BLaER1 treated with 17β-estradiol and CSF1 and Interleukin-3, amounts not matched to agents 10 nM and 100 nM (cell line): ENCODE results near the gene SLC45A3.

Experiments used
- H3K27ac ChIP-seq, 11 experiments: shearing (Covaris generic); formaldehyde crosslinking; 2 replicates each; pipeline ENCODE4 v1.8.1; 2022
- H3K27me3 ChIP-seq, 11 experiments: shearing (Covaris generic); formaldehyde crosslinking; 2 replicates each; pipeline ENCODE4 v1.8.1; 2022
- H3K36me3 ChIP-seq, 11 experiments: shearing (Covaris generic); formaldehyde crosslinking; 2 replicates each; pipeline ENCODE4 v1.8.1; 2022
- H3K4me1 ChIP-seq, 10 experiments: shearing (Covaris generic); formaldehyde crosslinking; 2 replicates each; pipeline ENCODE4 v1.8.1; 2022
- H3K4me2 ChIP-seq, 11 experiments: shearing (Covaris generic); formaldehyde crosslinking; 2 replicates each; pipeline ENCODE4 v1.8.1; 2022
- H3K4me3 ChIP-seq, 10 experiments: shearing (Covaris generic); formaldehyde crosslinking; 2 replicates each; pipeline ENCODE4 v1.8.1; 2022
- H3K9ac ChIP-seq, 11 experiments: shearing (Covaris generic); formaldehyde crosslinking; 2 replicates each; pipeline ENCODE4 v1.8.1; 2022
- H3K9me3 ChIP-seq, 11 experiments: shearing (Covaris generic); formaldehyde crosslinking; replicated peaks in 1 of 11; 2 replicates each; pipeline ENCODE4 v1.8.1; 2022
- H4K20me1 ChIP-seq, 11 experiments: shearing (Covaris generic); formaldehyde crosslinking; 2 replicates each; pipeline ENCODE4 v1.8.1; 2022
- Cebpa-rat ChIP-seq, 11 experiments: shearing (Covaris generic); IDR thresholded peaks; 2 replicates each; pipeline ENCODE4 v1.8.1; 2022

Gene SLC45A3

DNA sequence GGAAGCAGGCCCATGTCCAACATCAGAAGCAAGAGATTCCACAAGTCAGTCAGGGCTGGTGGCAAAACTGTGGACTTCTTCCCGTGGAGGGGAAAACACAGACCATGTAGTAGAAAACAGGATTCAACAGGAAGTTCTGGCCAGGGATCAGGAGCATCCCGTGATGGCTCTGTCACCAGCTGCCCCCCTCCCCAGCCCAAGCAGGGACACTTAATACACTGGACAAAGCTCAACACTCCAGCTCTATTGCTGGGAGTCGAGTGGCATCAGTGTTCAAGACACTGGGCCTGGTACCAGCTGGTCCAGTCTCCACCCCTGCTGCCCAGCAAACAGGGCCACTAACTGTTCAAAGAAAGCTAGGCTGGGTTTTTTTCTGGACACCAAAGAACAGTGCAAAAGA is 3.7 kb downstream of the SLC45A3 start:
- no peak overlapping the region for H3K4me3 ChIP-seq
- no peak overlapping the region for H3K9ac ChIP-seq
- H3K36me3 ChIP-seq = no peaks in the 10 kb centered on the region
- H3K27ac ChIP-seq = no peak overlapping the region
- no peaks in the 10 kb centered on the region for H3K9me3 ChIP-seq
- peak overlapping the region in 9 of 11 experiments; percentile 13 to 99 (median 96); a peak in 14 of 22 replicates for H3K4me2 ChIP-seq
- peaks cover 34 to 61% (median 42%) of the 10 kb centered on the region in 10 experiments for H3K4me1 ChIP-seq
- TF ChIP-seq Cebpa-rat (IDR thresholded peaks at IDR 0.05) = no peak
- H3K27me3 ChIP-seq = peaks cover 0 to 5% (median 0%) of the 10 kb centered on the region in 11 experiments; a peak in 3 of 22 replicates
- peaks cover 0 to 20% (median 0%) of the 10 kb centered on the region in 11 experiments; a peak in 5 of 22 replicates for H4K20me1 ChIP-seq

DNA sequence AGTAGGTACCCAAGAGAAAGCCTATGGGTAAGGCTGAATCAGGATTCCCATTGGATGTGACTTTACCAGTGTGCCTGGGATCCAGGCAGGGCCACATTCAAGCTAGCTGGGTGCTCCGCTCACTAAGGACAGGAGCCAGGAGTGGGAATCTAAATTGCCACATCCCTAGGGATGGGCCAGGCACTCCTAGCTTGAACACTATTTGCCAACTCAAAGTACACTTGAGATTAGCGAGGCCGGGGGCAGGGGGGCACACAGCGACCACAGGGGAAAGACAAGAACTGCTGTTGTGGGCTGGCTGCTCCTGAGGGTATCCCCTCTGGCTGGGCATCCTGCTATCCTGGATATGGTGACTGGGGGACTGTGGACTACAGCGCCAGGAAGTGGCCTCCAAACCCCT is 4.3 kb downstream of the SLC45A3 start:
- Histone ChIP-seq H3K36me3 (no peaks in the 10 kb centered on the region), H3K4me3 (no peak overlapping the region), H3K27ac (no peak overlapping the region), H3K4me1 (peaks cover 40 to 66% (median 47%) of the 10 kb centered on the region in 10 experiments), H3K4me2 (0 out of 22 replicates have a peak overlapping the region, but pooled peaks of 3 of the 11 experiments have one; percentile 9 to 96 (median 94)), H3K9ac (no peak overlapping the region), H4K20me1 (peaks cover 0 to 20% (median 0%) of the 10 kb centered on the region in 11 experiments; a peak in 6 of 22 replicates), H3K27me3 (peaks cover 0 to 5% (median 0%) of the 10 kb centered on the region in 11 experiments; a peak in 2 of 22 replicates), H3K9me3 (no peaks in the 10 kb centered on the region)
- no peak for TF ChIP-seq Cebpa-rat (IDR thresholded peaks at IDR 0.05)

DNA sequence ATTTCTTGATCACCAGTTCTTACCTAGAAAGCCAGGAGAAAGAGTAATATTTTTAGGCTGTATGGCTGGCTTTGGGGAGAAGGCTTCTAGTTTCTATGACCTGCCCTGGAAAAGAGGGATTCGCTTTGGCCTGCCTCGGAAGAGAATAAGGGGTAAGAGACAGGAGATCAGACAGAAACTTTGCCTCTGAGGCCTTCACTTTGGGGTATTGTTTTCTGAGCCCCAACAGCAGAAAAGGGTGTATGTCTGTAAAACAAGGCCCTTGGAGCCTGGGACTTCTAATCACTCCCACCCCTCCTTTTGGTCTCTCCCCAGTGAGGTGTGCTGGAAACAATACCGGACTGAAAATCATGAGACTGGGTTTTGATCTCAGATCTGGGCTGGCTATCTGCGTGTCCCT is 5.1 kb downstream of the SLC45A3 start:
- Histone ChIP-seq H3K9ac (no peak overlapping the region), H3K9me3 (no peaks in the 10 kb centered on the region), H3K4me2 (0 out of 22 replicates have a peak overlapping the region, but pooled peaks of 3 of the 11 experiments have one; percentile 3 to 18 (median 13)), H4K20me1 (peaks cover 0 to 20% (median 0%) of the 10 kb centered on the region in 11 experiments; a peak in 7 of 22 replicates), H3K4me3 (no peak overlapping the region), H3K27me3 (no peaks in the 10 kb centered on the region), H3K36me3 (no peaks in the 10 kb centered on the region), H3K4me1 (peaks cover 47 to 69% (median 51%) of the 10 kb centered on the region in 10 experiments), H3K27ac (no peak overlapping the region)
- no peak for TF ChIP-seq Cebpa-rat (IDR thresholded peaks at IDR 0.05)

DNA sequence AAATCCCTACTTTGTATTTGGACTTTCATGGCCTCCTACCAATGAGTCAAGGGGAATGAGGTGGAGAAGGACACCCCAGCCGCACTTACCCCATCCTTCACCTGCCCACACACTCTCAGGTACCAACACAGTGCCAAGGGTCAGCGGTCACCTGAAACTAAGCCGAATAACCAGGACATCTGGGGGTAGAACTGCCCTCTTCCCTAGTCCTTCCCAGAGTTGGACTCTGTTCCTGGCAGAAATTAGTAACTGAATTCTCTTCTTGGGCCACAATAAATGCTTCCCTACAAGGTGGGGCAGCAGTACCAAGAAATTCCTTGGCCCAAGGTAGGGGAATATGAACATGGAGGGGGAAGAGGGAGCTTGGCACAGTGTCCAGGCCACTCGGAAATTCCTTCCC is 7.3 kb downstream of the SLC45A3 start:
- Histone ChIP-seq H3K4me3 (no peak overlapping the region), H3K27me3 (no peaks in the 10 kb centered on the region), H3K9ac (no peak overlapping the region), H4K20me1 (peaks cover 0 to 32% (median 0%) of the 10 kb centered on the region in 11 experiments; a peak in 7 of 22 replicates), H3K9me3 (no peaks in the 10 kb centered on the region), H3K4me2 (no peak overlapping the region), H3K4me1 (peaks cover 50 to 74% (median 56%) of the 10 kb centered on the region in 10 experiments), H3K36me3 (no peaks in the 10 kb centered on the region), H3K27ac (no peak overlapping the region)
- TF ChIP-seq Cebpa-rat (IDR thresholded peaks at IDR 0.05) = no peak

DNA sequence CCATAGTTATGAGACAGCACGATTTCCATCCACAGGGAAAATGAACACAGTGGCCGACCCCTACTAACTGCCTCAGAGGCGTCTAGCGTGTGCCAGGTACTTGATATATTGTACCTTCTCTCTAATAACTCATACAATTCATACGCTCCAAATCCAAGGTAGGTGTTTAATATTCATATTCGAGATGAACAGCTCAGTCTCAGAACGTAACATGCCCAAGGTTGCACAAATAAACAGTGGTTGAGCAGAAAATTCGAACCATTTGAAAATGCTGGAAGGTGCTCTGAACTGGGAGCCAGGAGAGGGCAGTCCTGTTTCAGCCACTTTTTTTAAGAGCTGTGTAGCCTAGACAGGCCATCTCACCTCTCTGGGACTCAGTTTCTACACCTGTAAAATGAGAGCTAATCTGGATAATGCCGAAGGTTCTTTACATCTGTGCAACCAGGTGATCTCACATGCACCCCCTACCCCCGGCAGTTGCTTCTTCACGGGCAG is 7.9 kb downstream of the SLC45A3 start:
- Histone ChIP-seq H3K4me1 (peaks cover 44 to 70% (median 54%) of the 10 kb centered on the region in 10 experiments), H3K27me3 (no peaks in the 10 kb centered on the region), H3K4me3 (no peak overlapping the region), H3K9me3 (no peaks in the 10 kb centered on the region), H4K20me1 (peaks cover 0 to 36% (median 0%) of the 10 kb centered on the region in 11 experiments; a peak in 7 of 22 replicates), H3K9ac (no peak overlapping the region), H3K27ac (no peak overlapping the region), H3K36me3 (no peaks in the 10 kb centered on the region), H3K4me2 (peak overlapping the region in 5 of 11 experiments; percentile 3 to 92 (median 19); a peak in 4 of 22 replicates)
- TF ChIP-seq Cebpa-rat (IDR thresholded peaks at IDR 0.05) = no peak

DNA sequence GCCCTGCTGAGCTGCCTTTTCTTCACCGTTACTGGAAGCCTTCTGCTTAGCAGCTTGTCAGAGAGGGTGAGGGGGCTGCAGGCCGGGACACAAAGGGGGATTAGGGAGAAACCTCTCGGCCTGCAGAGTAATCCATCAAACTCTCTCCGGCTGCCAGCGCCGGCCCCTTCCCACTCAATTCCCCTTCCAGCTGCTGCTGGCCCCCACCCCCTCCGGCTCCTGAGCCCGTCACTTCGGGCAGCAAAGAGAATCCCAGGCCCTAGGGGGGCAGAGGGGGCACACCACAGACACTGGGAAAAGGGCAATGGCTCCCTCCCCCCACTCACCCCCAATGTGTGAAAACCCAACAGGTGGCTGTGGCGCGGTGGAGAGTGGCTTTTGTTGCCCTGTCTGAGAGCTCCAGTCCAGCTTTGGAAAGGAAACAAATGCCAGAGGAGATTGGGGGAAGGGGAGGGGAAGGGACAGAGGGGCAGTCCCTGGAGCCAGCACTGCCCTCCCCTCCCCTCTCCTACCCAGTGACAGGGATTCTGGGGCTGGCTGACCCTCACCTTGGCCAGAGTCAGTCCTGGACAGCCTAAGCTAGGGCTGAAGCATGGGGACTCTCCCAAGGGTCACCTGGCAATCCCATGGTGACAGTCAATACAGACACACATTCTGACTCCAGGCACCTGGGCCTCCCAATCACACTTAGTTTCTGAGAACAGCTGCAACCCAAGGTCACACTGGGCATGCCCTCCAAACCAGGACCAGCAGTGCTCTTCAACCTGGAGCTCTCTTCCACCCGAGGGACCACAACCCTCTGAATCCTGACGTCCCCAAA is 9.5 kb downstream of the SLC45A3 start:
- Histone ChIP-seq H3K9ac (no peak overlapping the region; a peak in 1 of 22 replicates), H3K4me3 (no peak overlapping the region), H3K4me1 (peaks cover 50 to 70% (median 58%) of the 10 kb centered on the region in 10 experiments), H3K4me2 (peak overlapping the region in 10 of 11 experiments; percentile 26 to 92 (median 75); a peak in 17 of 22 replicates), H3K27me3 (no peaks in the 10 kb centered on the region), H4K20me1 (peaks cover 0 to 44% (median 0%) of the 10 kb centered on the region in 11 experiments; a peak in 8 of 22 replicates), H3K36me3 (no peaks in the 10 kb centered on the region), H3K27ac (no peak overlapping the region), H3K9me3 (no peaks in the 10 kb centered on the region)
- TF ChIP-seq Cebpa-rat (IDR thresholded peaks at IDR 0.05) = no peak

DNA sequence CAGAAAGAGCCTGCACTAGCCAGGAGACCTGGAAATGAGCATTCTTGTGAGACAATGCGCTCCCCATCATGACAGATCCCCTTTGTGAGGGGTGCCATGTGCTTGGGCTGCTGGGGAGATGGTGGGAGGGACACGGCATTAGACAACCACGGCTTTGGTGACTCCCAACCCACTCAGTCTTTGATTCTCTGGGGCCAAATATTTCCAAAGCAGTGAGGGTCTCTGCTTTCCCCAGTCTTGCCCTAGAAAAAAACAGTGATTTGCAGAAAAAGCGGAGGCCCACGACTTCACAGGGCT is 10.2 kb downstream of the SLC45A3 start:
- H3K27me3 ChIP-seq = no peaks in the 10 kb centered on the region
- peak overlapping the region in 1 of 11 experiments; percentile 27; a peak in 1 of 22 replicates for H3K9ac ChIP-seq
- H3K36me3 ChIP-seq = no peaks in the 10 kb centered on the region
- H3K4me3 ChIP-seq = no peak overlapping the region
- TF ChIP-seq Cebpa-rat (IDR thresholded peaks at IDR 0.05) = no peak
- peaks cover 57 to 71% (median 65%) of the 10 kb centered on the region in 10 experiments for H3K4me1 ChIP-seq
- H4K20me1 ChIP-seq = peaks cover 0 to 42% (median 0%) of the 10 kb centered on the region in 11 experiments; a peak in 8 of 22 replicates
- H3K4me2 ChIP-seq = peak overlapping the region; percentile 57 to 92 (median 75); a peak in 19 of 22 replicates
- no peak overlapping the region; a peak in 1 of 22 replicates for H3K27ac ChIP-seq
- H3K9me3 ChIP-seq = no peaks in the 10 kb centered on the region

DNA sequence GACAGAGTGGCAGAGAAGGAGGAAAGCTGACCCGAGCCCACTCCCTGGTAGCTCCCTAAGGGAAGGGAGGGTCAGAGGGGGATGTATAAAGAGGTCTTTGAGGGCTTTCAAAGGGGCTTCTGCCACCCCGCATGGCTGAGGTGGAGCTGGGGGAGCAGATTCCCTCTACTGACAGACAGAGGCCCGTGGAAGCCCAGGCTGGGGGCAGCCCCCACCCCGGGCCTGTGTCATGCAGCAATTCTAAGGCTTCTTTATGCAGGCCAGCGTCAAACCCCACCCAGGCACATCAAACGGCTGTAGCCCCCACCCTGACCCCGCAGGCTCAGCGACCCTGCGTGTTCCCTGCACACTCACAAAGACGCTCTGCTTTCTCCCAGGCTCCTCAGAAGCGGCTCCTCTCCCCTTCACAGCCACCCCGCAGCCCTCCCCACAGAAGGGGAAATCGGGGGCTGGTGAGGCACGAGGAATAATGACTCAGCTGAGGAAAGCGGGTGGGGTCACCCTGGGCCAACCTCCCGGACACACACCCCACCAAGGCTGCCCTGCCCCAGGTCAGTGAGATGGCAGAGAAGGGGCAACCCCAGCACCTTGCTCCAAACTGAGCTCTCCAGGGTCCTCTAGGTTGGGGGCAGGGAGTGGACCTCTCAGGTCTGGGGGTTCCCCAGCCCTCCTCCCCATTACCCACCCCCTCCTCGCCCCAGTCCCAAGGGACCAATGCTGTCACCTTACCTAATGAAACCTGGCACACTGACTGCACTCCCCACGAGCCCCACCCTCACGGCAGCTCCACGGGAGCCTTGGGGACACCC is 10.8 kb downstream of the SLC45A3 start:
- TF ChIP-seq Cebpa-rat (IDR thresholded peaks at IDR 0.05) = no peak
- peak overlapping the region in 5 of 11 experiments; percentile 29 to 58 (median 39); a peak in 9 of 22 replicates for H3K27ac ChIP-seq
- H3K4me2 ChIP-seq = peak overlapping the region; percentile 57 to 92 (median 75)
- H3K4me1 ChIP-seq = peaks cover 63 to 76% (median 70%) of the 10 kb centered on the region in 10 experiments
- H3K27me3 ChIP-seq = no peaks in the 10 kb centered on the region
- peak overlapping the region in 8 of 11 experiments; percentile 12 to 66 (median 42); a peak in 10 of 22 replicates for H3K9ac ChIP-seq
- peaks cover 0 to 47% (median 0%) of the 10 kb centered on the region in 11 experiments; a peak in 8 of 22 replicates for H4K20me1 ChIP-seq
- H3K36me3 ChIP-seq = no peaks in the 10 kb centered on the region
- H3K4me3 ChIP-seq = 0 out of 20 replicates have a peak overlapping the region, but pooled peaks of 1 of the 10 experiments have one; percentile 19
- no peaks in the 10 kb centered on the region for H3K9me3 ChIP-seq
